CD4-positive, alpha-beta T cell treated with Interferon alpha-2 for 1 hour (primary cell): ENCODE data around the gene SAG.
"Not testable (repeated sequence)": the region's sequence is repeated elsewhere in the genome, so short reads cannot be mapped to it uniquely, and the experiment has no call there.

Experiments used
- DNase-seq, 2 donors: peaks; one replicate each; pipeline ENCODE4 v3.0.0-alpha.2; 2020 to 2022

The SAG gene

GRCh38 chr2:233358947-233359346, 51.3 kb downstream of the SAG start:
- no peak for DNase-seq

GRCh38 chr2:233359823-233360222, 52.2 kb downstream of the SAG start:
- DNase-seq = no peak

GRCh38 chr2:233360771-233361176, 53.2 kb downstream of the SAG start:
- DNase-seq = no peak

- DNase-seq = no peak
Observed at GRCh38 chr2:233361297-233361696, 53.7 kb downstream of the SAG start.

GRCh38 chr2:233362742-233363141, 55.1 kb downstream of the SAG start:
- no peak for DNase-seq

- DNase-seq = no peak
Observed at GRCh38 chr2:233363744-233364235, 56.2 kb downstream of the SAG start.

- no peak for DNase-seq
Observed at GRCh38 chr2:233365861-233366520, 58.4 kb downstream of the SAG start.

- DNase-seq = no peak
Observed at GRCh38 chr2:233367586-233367985, 60.0 kb downstream of the SAG start.

- DNase-seq = no peak
Observed at GRCh38 chr2:233368756-233369155, 61.1 kb downstream of the SAG start.

GRCh38 chr2:233369462-233369861, 61.8 kb downstream of the SAG start:
- DNase-seq = no peak

- no peak for DNase-seq
Observed at GRCh38 chr2:233369897-233370685, 62.5 kb downstream of the SAG start.

GRCh38 chr2:233371641-233372040, 64.0 kb downstream of the SAG start:
- DNase-seq = no peak

- DNase-seq = no peak
Observed at GRCh38 chr2:233372855-233373254, 65.2 kb downstream of the SAG start.

GRCh38 chr2:233373316-233373715, 65.7 kb downstream of the SAG start:
- DNase-seq = no peak

GRCh38 chr2:233374776-233375175, 67.2 kb downstream of the SAG start:
- not testable (repeated sequence) for DNase-seq

- DNase-seq = no peak
Observed at GRCh38 chr2:233375490-233376314, 68.1 kb downstream of the SAG start.

GRCh38 chr2:233379034-233379433, 71.4 kb downstream of the SAG start:
- DNase-seq = no peak

- no peak for DNase-seq
Observed at GRCh38 chr2:233379441-233379840, 71.8 kb downstream of the SAG start.

- peak; percentile 23 to 29 for DNase-seq
Observed at GRCh38 chr2:233380132-233380895, 72.7 kb downstream of the SAG start.

GRCh38 chr2:233380995-233381637, 73.5 kb downstream of the SAG start:
- DNase-seq = no peak

GRCh38 chr2:233381638-233381995, 74.0 kb downstream of the SAG start:
- DNase-seq = no peak

- DNase-seq = no peak
Observed at GRCh38 chr2:233384015-233384414, 76.4 kb downstream of the SAG start.
